Karpas-422 (cell line): ENCODE results near the gene CKB. TPM values are rescaled to one million over a fixed set of nuclear protein-coding genes. Genes with fewer than 3 reads are reported as not detected.
"Not testable (repeated sequence)": the region's sequence is repeated elsewhere in the genome, so short reads cannot be mapped to it uniquely, and the experiment has no call there.

Experiments used
- DNase-seq: peaks from one replicate; pipeline ENCODE4 v3.0.0-alpha.2; 2015
- H2AFZ ChIP-seq: fragments of 200-600 bp; sonication (generic); 2 replicates; pipeline ENCODE4 v1.6.1; 2014; ENCODE audit warnings: antibody characterized with exemption, low read length, mixed read lengths
- H3K27ac ChIP-seq: fragments of 200-600 bp; sonication (generic); 2 replicates; pipeline ENCODE4 v1.5.1; 2014; ENCODE audit warnings: mild to moderate bottlenecking, low read length, moderate library complexity
- H3K27me3 ChIP-seq: fragments of 200-600 bp; sonication (generic); 2 replicates; pipeline ENCODE4 v1.6.1; 2014; ENCODE audit warnings: low read length, mixed read lengths
- H3K36me3 ChIP-seq: fragments of 200-600 bp; sonication (generic); 2 replicates; pipeline ENCODE4 v1.6.1; 2014; ENCODE audit warnings: low read length, mixed read lengths; ENCODE audit not compliant: insufficient read depth
- H3K4me1 ChIP-seq: fragments of 200-600 bp; sonication (generic); 2 replicates; pipeline ENCODE4 v1.6.1; 2014; ENCODE audit warnings: mild to moderate bottlenecking, low read length, mixed read lengths
- H3K4me2 ChIP-seq: fragments of 200-600 bp; sonication (generic); 2 replicates; pipeline ENCODE4 v1.6.1; 2014; ENCODE audit warnings: low read length, low read depth, mild to moderate bottlenecking; ENCODE audit not compliant: poor library complexity, severe bottlenecking
- H3K4me3 ChIP-seq: fragments of 200-600 bp; sonication (generic); 2 replicates; pipeline ENCODE4 v1.5.1; 2014; ENCODE audit warnings: mild to moderate bottlenecking, antibody characterized with exemption, low read length, mixed read lengths
- H3K79me2 ChIP-seq: fragments of 200-600 bp; sonication (generic); 2 replicates; pipeline ENCODE4 v1.6.1; 2014; ENCODE audit warnings: mild to moderate bottlenecking, low read length, mixed read lengths
- H3K9ac ChIP-seq: fragments of 200-600 bp; sonication (generic); 2 replicates; pipeline ENCODE4 v1.6.0; 2014; ENCODE audit warnings: low read length
- H3K9me2 ChIP-seq: fragments of 200-600 bp; sonication (generic), shearing (Covaris generic); replicated peaks from 2 replicates; pipeline ENCODE4 v1.6.0; 2014; ENCODE audit warnings: mild to moderate bottlenecking, low read length, moderate library complexity; ENCODE audit not compliant: insufficient read depth
- H3K9me3 ChIP-seq: fragments of 300-700, 200-600 bp; sonication (generic); 2 replicates; pipeline ENCODE4 v1.6.1; 2014; ENCODE audit warnings: low read length, mixed read lengths
- H4K20me1 ChIP-seq: fragments of 200-600 bp; sonication (generic); 2 replicates; pipeline ENCODE4 v1.6.1; 2014; ENCODE audit warnings: mild to moderate bottlenecking, antibody characterized with exemption, low read length, low read depth; ENCODE audit not compliant: insufficient read depth
- total RNA-seq: library from RNA; depleted of rRNA; stranded (reverse); fragments of >200 nt; shearing (Covaris generic); gene quantifications from 2 replicates; pipeline ENCODE4 v1.2.3, GENCODE V29; 2014; ENCODE audit warnings: low replicate concordance

CKB gene
- total RNA-seq, 1 experiment from 2014 or later: 30.4 TPM

GRCh38 chr14:103516426-103517173 is 6.0 kb downstream of the CKB start:
- no peak overlapping the region for H2AFZ ChIP-seq
- no peak overlapping the region for H3K9ac ChIP-seq
- H3K4me2 ChIP-seq: no peak overlapping the region
- no peaks in the 10 kb centered on the region for H3K27me3 ChIP-seq
- H3K79me2 ChIP-seq: no peaks in the 10 kb centered on the region
- no peak for DNase-seq
- H3K4me3 ChIP-seq: no peak overlapping the region
- H3K27ac ChIP-seq: no peak overlapping the region
- H3K36me3 ChIP-seq: peaks cover 3% of the 10 kb centered on the region; the same call in 1 of the 2 replicates
- H4K20me1 ChIP-seq: no peaks in the 10 kb centered on the region
- H3K9me3 ChIP-seq: no peaks in the 10 kb centered on the region
- peaks cover 34% of the 10 kb centered on the region for H3K4me1 ChIP-seq
- H3K9me2 ChIP-seq: no peaks in the 10 kb centered on the region

GRCh38 chr14:103514596-103515421 is 7.8 kb downstream of the CKB start:
- Histone ChIP-seq H3K4me3 (no peak overlapping the region), H3K9ac (no peak overlapping the region), H3K9me3 (no peaks in the 10 kb centered on the region), H3K79me2 (no peaks in the 10 kb centered on the region), H4K20me1 (no peaks in the 10 kb centered on the region), H3K36me3 (peaks cover 3% of the 10 kb centered on the region; the same call in 1 of the 2 replicates), H3K4me2 (no peak overlapping the region), H3K4me1 (peaks cover 19% of the 10 kb centered on the region), H3K9me2 (no peaks in the 10 kb centered on the region), H3K27me3 (no peaks in the 10 kb centered on the region), H3K27ac (no peak overlapping the region), H2AFZ (no peak overlapping the region)
- DNase-seq: no peak

- Histone ChIP-seq H3K4me2 (no peak overlapping the region), H2AFZ (no peak overlapping the region), H3K9me2 (no peaks in the 10 kb centered on the region), H3K9me3 (no peaks in the 10 kb centered on the region), H3K27me3 (no peaks in the 10 kb centered on the region), H3K9ac (no peak overlapping the region), H3K4me1 (peaks cover under 1% of the 10 kb centered on the region; the same call in 1 of the 2 replicates), H4K20me1 (no peaks in the 10 kb centered on the region), H3K4me3 (no peak overlapping the region), H3K79me2 (no peaks in the 10 kb centered on the region), H3K27ac (no peak overlapping the region), H3K36me3 (peaks cover 13% of the 10 kb centered on the region; the same call in 1 of the 2 replicates)
- no peak for DNase-seq
These were observed 9.7 kb downstream of the CKB start for GRCh38 chr14:103512701-103513611.

GRCh38 chr14:103512180-103512579 is 10.4 kb downstream of the CKB start:
- H3K4me2 ChIP-seq, H3K9me3 ChIP-seq, H3K9ac ChIP-seq, H3K27me3 ChIP-seq, H3K4me3 ChIP-seq, DNase-seq, H3K9me2 ChIP-seq, H4K20me1 ChIP-seq, H3K27ac ChIP-seq, H3K79me2 ChIP-seq, H2AFZ ChIP-seq, H3K4me1 ChIP-seq: not testable (repeated sequence)
- peaks cover 17% of the 10 kb centered on the region; the same call in 1 of the 2 replicates for H3K36me3 ChIP-seq

- no peak overlapping the region for H3K4me2 ChIP-seq
- no peaks in the 10 kb centered on the region for H3K9me2 ChIP-seq
- H3K36me3 ChIP-seq: peaks cover 20% of the 10 kb centered on the region; the same call in 1 of the 2 replicates
- no peaks in the 10 kb centered on the region for H3K9me3 ChIP-seq
- no peak for DNase-seq
- no peaks in the 10 kb centered on the region for H3K4me1 ChIP-seq
- H3K9ac ChIP-seq: no peak overlapping the region
- no peak overlapping the region for H2AFZ ChIP-seq
- no peaks in the 10 kb centered on the region for H3K27me3 ChIP-seq
- no peak overlapping the region for H3K27ac ChIP-seq
- no peaks in the 10 kb centered on the region for H3K79me2 ChIP-seq
- no peak overlapping the region for H3K4me3 ChIP-seq
- H4K20me1 ChIP-seq: no peaks in the 10 kb centered on the region
These were observed 11.6 kb downstream of the CKB start for GRCh38 chr14:103510724-103511693.

- H3K27ac ChIP-seq: no peak overlapping the region
- no peak overlapping the region for H3K4me2 ChIP-seq
- H4K20me1 ChIP-seq: no peaks in the 10 kb centered on the region
- no peaks in the 10 kb centered on the region for H3K27me3 ChIP-seq
- H3K9me3 ChIP-seq: no peaks in the 10 kb centered on the region
- no peak overlapping the region for H2AFZ ChIP-seq
- no peaks in the 10 kb centered on the region for H3K79me2 ChIP-seq
- no peak overlapping the region for H3K9ac ChIP-seq
- no peaks in the 10 kb centered on the region for H3K9me2 ChIP-seq
- DNase-seq: no peak
- H3K4me3 ChIP-seq: no peak overlapping the region
- H3K36me3 ChIP-seq: peaks cover 22% of the 10 kb centered on the region; the same call in 1 of the 2 replicates
- H3K4me1 ChIP-seq: no peaks in the 10 kb centered on the region
These were observed 12.5 kb downstream of the CKB start for GRCh38 chr14:103509864-103510723.
